ENCODE measurements around the gene FAM83D. TPM values are rescaled to one million over a fixed set of nuclear protein-coding genes. Genes with fewer than 3 reads are reported as not detected.

Gene FAM83D
- total and polyA plus RNA-seq, 2 of the 8 experiments (the other 6 are each of a cell fraction or from before 2014, with no cell fraction given), result 60.9 to 62.6 TPM

DNA sequence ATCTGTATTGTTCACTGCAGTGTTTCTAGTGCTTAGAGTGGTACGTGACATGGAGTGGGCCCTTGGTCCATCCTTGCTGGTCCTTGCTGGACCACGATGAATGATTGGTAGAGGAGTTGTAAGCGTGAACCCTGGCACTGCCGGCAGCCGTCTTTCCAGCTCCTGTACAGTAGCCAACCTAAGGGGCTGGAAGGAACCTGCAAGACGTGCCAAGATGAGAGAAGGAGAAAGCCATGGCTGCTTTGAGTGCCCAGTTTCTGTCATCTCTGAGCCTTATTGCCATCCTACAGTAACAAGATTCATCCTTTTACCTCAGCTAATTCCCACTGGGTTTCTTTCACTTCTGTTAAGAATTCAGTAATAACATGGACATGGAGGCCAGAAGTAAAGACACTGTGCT, 41.9 kb downstream of the FAM83D start:
- Histone ChIP-seq H3K4ac (replicated peaks; ENCODE audit: insufficient read length, low read depth, low read length) (no peak overlapping the region), H3K79me1 (ENCODE audit: low read depth, low read length) (no peaks in the 10 kb centered on the region; the same call in 1 of the 2 replicates), H3K4me2 (ENCODE audit: insufficient read depth in 1 of 2, low read depth in 2 of 2, low read length in 2 of 2) (no peak overlapping the region), H2AK5ac (ENCODE audit: low read depth, low read length) (no peak overlapping the region), H3K9ac (replicated peaks in 1 of 4; ENCODE audit: extremely low read depth in 1 of 4, low read depth in 3 of 4, low read length in 3 of 4) (peak overlapping the region in 1 of 4 experiments; percentile 4; a peak in 1 of 7 replicates), H2BK12ac (ENCODE audit: low read depth, low read length) (no peak overlapping the region), H3K4me1 (replicated peaks in 1 of 4; ENCODE audit: control insufficient read depth in 3 of 4, insufficient read depth in 4 of 4, low read length in 3 of 4) (0 out of 7 replicates have a peak, but pooled peaks cover 0 to under 1% (median 0%) of the 10 kb centered on the region in 4 experiments), H4K8ac (ENCODE audit: extremely low read depth, insufficient read depth, low read length) (no peak overlapping the region), H4K20me1 (replicated peaks in 1 of 2; ENCODE audit: control insufficient read depth in 1 of 2, insufficient read depth in 2 of 2, low read length in 2 of 2) (peaks cover 2 to 9% of the 10 kb centered on the region in 2 experiments), H2BK15ac (ENCODE audit: low read length) (no peak overlapping the region), H3K27ac (ENCODE audit: low read depth, low read length) (no peak overlapping the region), H4K91ac (replicated peaks; ENCODE audit: insufficient read length, low read length) (no peak overlapping the region), H3K23ac (ENCODE audit: insufficient read length) (no peak overlapping the region), H3K14ac (ENCODE audit: insufficient read length) (no peak overlapping the region), H3K56ac (replicated peaks; ENCODE audit: insufficient read length, low read depth, low read length) (no peak overlapping the region), H3K27me3 (replicated peaks in 1 of 4; ENCODE audit: control insufficient read depth in 3 of 4, extremely low read depth in 1 of 4, insufficient read depth in 3 of 4, low read length in 3 of 4) (no peaks in the 10 kb centered on the region), H2BK20ac (ENCODE audit: low read length) (no peak overlapping the region), H2AFZ (ENCODE audit: low read length) (no peak overlapping the region), H2BK120ac (replicated peaks; ENCODE audit: low read depth, low read length) (no peak overlapping the region), H3K9me3 (ENCODE audit: insufficient read depth in 2 of 2, low read depth in 1 of 2, low read length in 1 of 2) (no peaks in the 10 kb centered on the region), H3K79me2 (ENCODE audit: control insufficient read depth in 1 of 2, insufficient read depth in 2 of 2, low read length in 2 of 2) (peaks cover 0 to 52% of the 10 kb centered on the region in 2 experiments; a peak in 3 of 4 replicates), H2BK5ac (ENCODE audit: low read depth, low read length) (no peak overlapping the region), H4K5ac (ENCODE audit: insufficient read length, low read depth, low read length) (no peak overlapping the region), H3K23me2 (ENCODE audit: low read depth, low read length) (no peaks in the 10 kb centered on the region), H3K36me3 (ENCODE audit: control insufficient read depth in 2 of 4, insufficient read depth in 4 of 4, low read length in 3 of 4) (peaks cover 11 to 38% (median 18%) of the 10 kb centered on the region in 4 experiments; a peak in 7 of 8 replicates), H3K4me3 (ENCODE audit: extremely low read depth in 1 of 4, insufficient read depth in 2 of 4, low read depth in 3 of 4, low read length in 4 of 4) (no peak overlapping the region), H3K18ac (ENCODE audit: extremely low read depth, low read length) (no peak overlapping the region)
- no peak for FAIRE-seq
- WGBS, 2 experiments (ENCODE audit: extremely low coverage in 1 of 2, insufficient coverage in 1 of 2, insufficient read length in 1 of 2, insufficient replicate concordance in 2 of 2, low coverage in 1 of 2, low lambda C conversion rate in 2 of 2, missing lambda C conversion rate in 1 of 2), result 90% methylated on average over 6 of the region's 6 CpGs; no CpG with 5 or more reads in 1 of the 2 experiments
- CTCF ChIA-PET (ENCODE audit: partially characterized antibody), result interaction anchor here (0.9 to 1.3 kb wide), 2 partner anchors 12 to 19 kb away, joined by 3 to 4 read pairs; no protein-coding TSS in a partner anchor
- POLR2A ChIA-PET (ENCODE audit: partially characterized antibody), result interaction anchor here (1.1 to 1.4 kb wide), 2 partner anchors 12 to 42 kb away, joined by 3 to 4 read pairs; partner anchors contain the start of gene FAM83D
- DNase-seq (ENCODE audit: low read depth in 1 of 2, low spot score in 2 of 2), result no peak
- no peak for TF ChIP-seq NRF1 (IDR thresholded peaks at IDR 0.05; ENCODE audit: low read depth, low read length)
- no peak for TF ChIP-seq KDM5A (IDR thresholded peaks at IDR 0.05; ENCODE audit: low read length)
- no peak for TF ChIP-seq GABPA (IDR thresholded peaks at IDR 0.05; ENCODE audit: borderline replicate concordance, insufficient read depth, low read length)
